Uterus (tissue), 2 donors: ENCODE data around the gene TMEM178B.

Experiments
- POLR2A ChIP-seq, 2 donors: fragments of 450-650 bp; IDR thresholded peaks; one replicate each; pipeline ENCODE4 v1.6.1; 2016; ENCODE audit warnings: antibody characterized with exemption in 2 of 2, mild to moderate bottlenecking in 1 of 2, moderate library complexity in 1 of 2
- TF ChIP-seq, protein P1 (sequence below), 4 experiments: fragments of 200-600 bp in 2 of 4; fragments of 450-650 bp in 2 of 4; sonication (generic) in 2 of 4; IDR thresholded peaks; one replicate each; pipeline ENCODE4 v1.5.1; 2016 to 2019; ENCODE audit warnings: antibody characterized with exemption in 4 of 4, mild to moderate bottlenecking in 2 of 4, moderate library complexity in 1 of 4

DNA sequence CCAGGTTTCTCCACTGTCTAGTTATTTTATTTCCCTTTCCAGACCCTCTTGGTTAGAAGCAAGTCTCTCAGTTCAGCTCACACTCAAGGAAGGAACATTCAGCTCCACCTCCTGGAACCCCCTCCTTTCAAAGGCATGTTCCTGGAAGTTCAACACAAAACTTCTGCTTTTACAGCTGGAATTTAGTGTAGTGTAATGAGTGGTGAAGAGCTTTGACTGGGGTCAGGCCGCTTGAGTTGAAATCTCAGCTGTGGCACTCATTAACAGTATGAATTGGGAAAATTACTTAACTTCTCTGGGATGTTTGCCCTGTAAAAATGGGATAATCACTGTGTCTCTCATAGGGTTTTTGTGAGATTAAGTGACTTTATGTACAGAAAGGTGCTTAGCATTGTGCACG, 91.7 kb downstream of the TMEM178B start:
- TF ChIP-seq, protein P1, sequence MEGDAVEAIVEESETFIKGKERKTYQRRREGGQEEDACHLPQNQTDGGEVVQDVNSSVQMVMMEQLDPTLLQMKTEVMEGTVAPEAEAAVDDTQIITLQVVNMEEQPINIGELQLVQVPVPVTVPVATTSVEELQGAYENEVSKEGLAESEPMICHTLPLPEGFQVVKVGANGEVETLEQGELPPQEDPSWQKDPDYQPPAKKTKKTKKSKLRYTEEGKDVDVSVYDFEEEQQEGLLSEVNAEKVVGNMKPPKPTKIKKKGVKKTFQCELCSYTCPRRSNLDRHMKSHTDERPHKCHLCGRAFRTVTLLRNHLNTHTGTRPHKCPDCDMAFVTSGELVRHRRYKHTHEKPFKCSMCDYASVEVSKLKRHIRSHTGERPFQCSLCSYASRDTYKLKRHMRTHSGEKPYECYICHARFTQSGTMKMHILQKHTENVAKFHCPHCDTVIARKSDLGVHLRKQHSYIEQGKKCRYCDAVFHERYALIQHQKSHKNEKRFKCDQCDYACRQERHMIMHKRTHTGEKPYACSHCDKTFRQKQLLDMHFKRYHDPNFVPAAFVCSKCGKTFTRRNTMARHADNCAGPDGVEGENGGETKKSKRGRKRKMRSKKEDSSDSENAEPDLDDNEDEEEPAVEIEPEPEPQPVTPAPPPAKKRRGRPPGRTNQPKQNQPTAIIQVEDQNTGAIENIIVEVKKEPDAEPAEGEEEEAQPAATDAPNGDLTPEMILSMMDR (IDR thresholded peaks at IDR 0.05): no peak
- TF ChIP-seq POLR2A (IDR thresholded peaks at IDR 0.05): no peak
